Ishikawa (cell line): ENCODE results near the gene DIAPH1.

ENCODE experiments used
- CEBPB ChIP-seq: IDR thresholded peaks from 2 replicates; pipeline ENCODE4 v1.6.1; 2012
- CREB1 ChIP-seq: IDR thresholded peaks from 2 replicates; pipeline ENCODE4 v1.6.1; 2012; ENCODE audit warnings: low read depth
- EGR1 ChIP-seq: IDR thresholded peaks from 2 replicates; pipeline ENCODE4 v1.6.1; 2012
- EP300 ChIP-seq: IDR thresholded peaks from 2 replicates; pipeline ENCODE4 v1.6.1; 2012; ENCODE audit warnings: borderline replicate concordance
- FOXM1 ChIP-seq: IDR thresholded peaks from 2 replicates; pipeline ENCODE4 v1.6.1; 2012; ENCODE audit warnings: low read depth, borderline replicate concordance
- NFIC ChIP-seq: IDR thresholded peaks from 2 replicates; pipeline ENCODE4 v1.6.1; 2012
- RAD21 ChIP-seq: IDR thresholded peaks from 2 replicates; pipeline ENCODE4 v1.6.1; 2012; ENCODE audit warnings: low read depth
- TAF1 ChIP-seq: IDR thresholded peaks from 2 replicates; pipeline ENCODE4 v1.6.1; 2012; ENCODE audit warnings: low read depth, mild to moderate bottlenecking
- TCF12 ChIP-seq: IDR thresholded peaks from 2 replicates; pipeline ENCODE4 v1.6.1; 2012; ENCODE audit warnings: low read depth
- TEAD4 ChIP-seq: IDR thresholded peaks from 2 replicates; pipeline ENCODE4 v1.6.1; 2012
- YY1 ChIP-seq: IDR thresholded peaks from 2 replicates; pipeline ENCODE4 v1.6.1; 2012; ENCODE audit warnings: low read depth
- ZBTB7A ChIP-seq: IDR thresholded peaks from 2 replicates; pipeline ENCODE4 v1.6.1; 2012; ENCODE audit warnings: low read depth
- TF ChIP-seq, protein P1 (sequence below): IDR thresholded peaks from 2 replicates; pipeline ENCODE4 v1.6.1; 2012
- TF ChIP-seq, protein P2 (sequence below): IDR thresholded peaks from 2 replicates; pipeline ENCODE4 v1.6.1; 2012; ENCODE audit warnings: low read depth, mild to moderate bottlenecking
- TF ChIP-seq, protein P3 (sequence below): IDR thresholded peaks from 2 replicates; pipeline ENCODE4 v1.6.1; 2012

The DIAPH1 gene

DNA sequence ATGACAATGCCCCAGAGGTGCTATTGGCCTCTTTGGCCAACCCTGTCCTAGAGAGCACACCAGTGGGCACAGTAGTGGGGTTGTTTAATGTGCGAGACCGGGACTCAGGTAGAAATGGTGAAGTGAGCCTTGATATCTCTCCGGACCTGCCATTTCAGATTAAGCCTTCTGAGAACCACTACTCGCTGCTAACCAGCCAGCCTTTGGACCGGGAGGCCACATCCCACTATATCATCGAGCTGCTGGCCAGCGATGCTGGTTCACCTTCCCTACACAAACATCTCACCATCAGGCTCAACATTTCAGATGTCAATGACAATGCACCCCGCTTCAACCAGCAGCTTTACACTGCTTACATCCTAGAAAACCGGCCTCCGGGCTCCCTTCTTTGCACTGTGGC, 128.5 kb downstream of the DIAPH1 start:
- TF ChIP-seq TEAD4 (no peak), EP300 (no peak), CREB1 (no peak), TAF1 (no peak), NFIC (no peak), CEBPB (no peak), ZBTB7A (no peak), RAD21 (no peak), FOXM1 (no peak), TCF12 (no peak), EGR1 (no peak)
- TF ChIP-seq, protein P1, sequence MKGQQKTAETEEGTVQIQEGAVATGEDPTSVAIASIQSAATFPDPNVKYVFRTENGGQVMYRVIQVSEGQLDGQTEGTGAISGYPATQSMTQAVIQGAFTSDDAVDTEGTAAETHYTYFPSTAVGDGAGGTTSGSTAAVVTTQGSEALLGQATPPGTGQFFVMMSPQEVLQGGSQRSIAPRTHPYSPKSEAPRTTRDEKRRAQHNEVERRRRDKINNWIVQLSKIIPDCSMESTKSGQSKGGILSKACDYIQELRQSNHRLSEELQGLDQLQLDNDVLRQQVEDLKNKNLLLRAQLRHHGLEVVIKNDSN, result no peak
- TF ChIP-seq, protein P2, sequence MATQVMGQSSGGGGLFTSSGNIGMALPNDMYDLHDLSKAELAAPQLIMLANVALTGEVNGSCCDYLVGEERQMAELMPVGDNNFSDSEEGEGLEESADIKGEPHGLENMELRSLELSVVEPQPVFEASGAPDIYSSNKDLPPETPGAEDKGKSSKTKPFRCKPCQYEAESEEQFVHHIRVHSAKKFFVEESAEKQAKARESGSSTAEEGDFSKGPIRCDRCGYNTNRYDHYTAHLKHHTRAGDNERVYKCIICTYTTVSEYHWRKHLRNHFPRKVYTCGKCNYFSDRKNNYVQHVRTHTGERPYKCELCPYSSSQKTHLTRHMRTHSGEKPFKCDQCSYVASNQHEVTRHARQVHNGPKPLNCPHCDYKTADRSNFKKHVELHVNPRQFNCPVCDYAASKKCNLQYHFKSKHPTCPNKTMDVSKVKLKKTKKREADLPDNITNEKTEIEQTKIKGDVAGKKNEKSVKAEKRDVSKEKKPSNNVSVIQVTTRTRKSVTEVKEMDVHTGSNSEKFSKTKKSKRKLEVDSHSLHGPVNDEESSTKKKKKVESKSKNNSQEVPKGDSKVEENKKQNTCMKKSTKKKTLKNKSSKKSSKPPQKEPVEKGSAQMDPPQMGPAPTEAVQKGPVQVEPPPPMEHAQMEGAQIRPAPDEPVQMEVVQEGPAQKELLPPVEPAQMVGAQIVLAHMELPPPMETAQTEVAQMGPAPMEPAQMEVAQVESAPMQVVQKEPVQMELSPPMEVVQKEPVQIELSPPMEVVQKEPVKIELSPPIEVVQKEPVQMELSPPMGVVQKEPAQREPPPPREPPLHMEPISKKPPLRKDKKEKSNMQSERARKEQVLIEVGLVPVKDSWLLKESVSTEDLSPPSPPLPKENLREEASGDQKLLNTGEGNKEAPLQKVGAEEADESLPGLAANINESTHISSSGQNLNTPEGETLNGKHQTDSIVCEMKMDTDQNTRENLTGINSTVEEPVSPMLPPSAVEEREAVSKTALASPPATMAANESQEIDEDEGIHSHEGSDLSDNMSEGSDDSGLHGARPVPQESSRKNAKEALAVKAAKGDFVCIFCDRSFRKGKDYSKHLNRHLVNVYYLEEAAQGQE, result no peak

DNA sequence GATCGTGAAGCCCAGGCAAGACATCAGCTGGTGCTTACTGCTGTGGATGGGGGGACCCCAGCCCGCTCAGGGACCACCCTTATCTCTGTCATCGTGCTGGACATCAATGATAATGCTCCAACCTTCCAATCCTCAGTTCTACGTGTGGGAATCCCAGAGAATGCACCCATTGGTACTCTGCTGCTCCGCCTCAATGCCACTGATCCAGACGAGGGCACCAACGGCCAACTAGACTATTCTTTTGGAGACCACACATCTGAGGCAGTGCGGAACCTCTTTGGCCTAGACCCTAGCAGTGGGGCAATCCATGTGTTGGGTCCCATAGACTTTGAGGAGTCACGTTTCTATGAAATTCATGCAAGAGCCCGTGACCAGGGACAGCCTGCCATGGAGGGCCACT, 129.0 kb downstream of the DIAPH1 start:
- TF ChIP-seq TAF1, result no peak
- no peak for TF ChIP-seq EGR1
- TF ChIP-seq RAD21, result no peak

DNA sequence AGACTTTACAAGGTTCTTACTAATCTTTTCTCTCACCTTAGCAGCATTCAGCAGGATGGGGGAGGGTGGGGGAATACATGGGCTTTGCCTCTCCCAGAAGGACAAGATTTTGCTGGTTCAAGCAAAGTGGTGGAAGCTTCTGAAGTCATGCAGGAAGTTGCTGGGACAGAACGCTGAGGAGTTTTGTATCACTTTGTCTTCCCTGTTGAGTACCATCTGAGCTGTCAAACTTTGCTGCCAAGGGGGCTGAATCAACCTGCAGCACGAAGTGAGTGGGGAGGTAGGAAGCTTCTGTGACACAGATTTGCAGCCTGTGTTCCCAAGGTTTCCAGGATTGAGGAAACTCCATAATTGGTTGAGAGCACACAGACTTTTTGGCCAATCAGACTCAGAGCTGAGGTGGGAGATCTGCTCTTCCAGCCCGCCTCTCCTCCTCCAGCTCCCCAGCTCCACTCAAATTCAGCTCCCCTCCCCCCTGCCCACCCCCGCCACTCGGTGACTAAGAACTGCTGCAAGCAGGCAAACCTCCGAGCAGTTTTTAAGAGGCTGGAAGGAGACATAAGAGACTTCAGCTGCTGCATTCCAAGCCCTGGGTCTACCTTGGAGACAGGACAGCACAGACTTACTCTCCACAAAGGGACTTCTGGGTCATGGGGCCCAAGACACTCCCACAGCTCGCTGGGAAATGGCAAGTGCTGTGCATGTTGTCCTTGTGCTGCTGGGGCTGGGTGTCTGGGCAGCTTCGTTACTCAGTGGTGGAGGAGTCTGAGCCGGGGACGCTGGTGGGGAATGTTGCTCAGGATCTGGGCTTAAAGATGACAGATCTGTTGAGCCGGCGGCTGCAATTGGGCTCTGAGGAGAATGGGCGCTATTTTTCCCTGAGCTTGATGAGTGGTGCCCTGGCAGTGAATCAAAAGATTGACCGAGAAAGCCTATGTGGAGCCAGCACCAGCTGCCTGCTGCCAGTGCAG, 129.9 kb downstream of the DIAPH1 start, which contains the start of gene PCDHGC5:
PCDHGC5 (plus strand) TSS at position 491 of the 971 bp plus-strand sequence; CDS start at position 651, 160 bp downstream.
- no peak for TF ChIP-seq EGR1
- no peak for TF ChIP-seq NFIC
- TF ChIP-seq TCF12, result no peak
- TF ChIP-seq CEBPB, result no peak
- TF ChIP-seq FOXM1, result no peak

DNA sequence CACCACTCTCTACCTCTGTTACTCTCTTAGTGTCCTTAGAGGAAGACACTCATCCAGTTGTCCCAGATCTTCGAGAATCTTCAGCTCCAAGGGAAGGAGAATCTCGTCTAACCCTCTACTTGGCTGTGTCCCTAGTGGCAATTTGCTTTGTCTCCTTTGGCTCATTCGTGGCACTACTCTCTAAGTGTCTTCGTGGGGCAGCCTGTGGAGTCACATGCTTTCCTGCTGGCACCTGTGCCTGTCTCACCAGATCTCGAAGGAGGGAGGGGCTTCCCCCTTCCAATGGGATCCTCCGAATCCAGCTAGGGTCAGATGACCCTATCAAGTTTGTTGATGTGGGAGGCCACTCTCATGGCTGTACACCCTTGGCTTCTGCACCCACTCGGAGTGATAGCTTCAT, 131.7 kb downstream of the DIAPH1 start:
- TF ChIP-seq, protein P3, sequence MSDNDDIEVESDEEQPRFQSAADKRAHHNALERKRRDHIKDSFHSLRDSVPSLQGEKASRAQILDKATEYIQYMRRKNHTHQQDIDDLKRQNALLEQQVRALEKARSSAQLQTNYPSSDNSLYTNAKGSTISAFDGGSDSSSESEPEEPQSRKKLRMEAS, result no peak
- TF ChIP-seq EP300, result no peak
- TF ChIP-seq FOXM1, result no peak
- TF ChIP-seq TCF12, result no peak
- TF ChIP-seq TEAD4, result no peak
- no peak for TF ChIP-seq CEBPB
- TF ChIP-seq TAF1, result no peak
- TF ChIP-seq ZBTB7A, result no peak
- TF ChIP-seq, protein P2, result no peak

DNA sequence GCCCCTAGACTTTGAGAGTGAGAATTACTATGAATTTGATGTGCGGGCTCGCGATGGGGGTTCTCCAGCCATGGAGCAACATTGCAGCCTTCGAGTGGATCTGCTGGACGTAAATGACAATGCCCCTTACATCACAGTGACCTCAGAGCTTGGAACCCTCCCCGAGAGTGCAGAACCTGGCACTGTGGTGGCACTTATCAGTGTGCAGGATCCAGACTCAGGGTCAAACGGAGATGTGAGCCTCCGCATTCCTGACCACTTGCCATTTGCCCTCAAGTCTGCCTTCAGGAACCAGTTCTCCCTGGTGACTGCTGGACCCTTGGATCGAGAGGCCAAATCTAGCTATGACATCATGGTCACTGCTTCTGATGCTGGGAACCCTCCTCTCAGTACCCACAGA, 132.7 kb downstream of the DIAPH1 start:
- TF ChIP-seq RAD21 (no peak), EP300 (no peak), TEAD4 (no peak), ZBTB7A (no peak), TCF12 (no peak), YY1 (no peak), CREB1 (no peak), FOXM1 (no peak), NFIC (no peak), TAF1 (no peak), EGR1 (no peak), CEBPB (no peak)
- TF ChIP-seq, protein P3, result no peak
- TF ChIP-seq, protein P2, result no peak
- TF ChIP-seq, protein P1, result no peak
